ENCODE data around the gene KCNMA1.

The KCNMA1 gene

GRCh38 chr10:77084431-77085144, 553.0 kb downstream of the KCNMA1 start:
- in situ Hi-C loops (cut with MboI; ENCODE audit: low sequenced_read_pairs) = no loop called here

DNA sequence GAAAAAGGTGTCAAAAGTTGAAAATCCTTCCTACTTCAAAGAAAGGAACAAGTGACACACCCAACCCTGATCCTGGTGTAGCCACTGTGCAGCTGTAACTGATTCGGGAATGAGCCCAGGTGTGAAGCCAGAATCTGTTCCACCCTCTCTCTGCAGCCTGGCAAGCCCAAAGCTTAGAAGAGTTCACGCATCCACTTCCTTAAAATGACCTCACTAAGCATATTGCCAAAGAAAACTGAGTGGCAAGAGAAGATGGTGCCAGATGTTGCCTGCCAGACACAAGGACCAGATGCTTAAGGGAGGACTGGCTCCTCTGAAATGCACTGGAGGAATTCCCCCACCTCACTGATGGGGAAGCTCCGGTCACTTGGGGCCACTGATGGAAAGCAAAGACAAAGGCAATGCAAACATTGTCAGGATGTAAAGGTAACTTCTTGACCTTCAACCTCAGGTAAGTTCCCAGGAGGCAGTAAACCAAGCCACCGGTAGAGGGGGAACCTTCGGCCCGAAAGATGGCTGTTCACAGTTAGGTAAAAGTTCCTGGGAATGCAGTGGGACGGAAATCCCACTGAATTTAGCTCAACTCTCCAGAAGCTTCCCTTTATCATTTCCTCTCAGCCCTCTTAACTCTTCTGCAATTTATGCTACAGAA, 554.9 kb downstream of the KCNMA1 start:
- in situ Hi-C loops (cut with MboI; ENCODE audit: low sequenced_read_pairs) = no loop called here

- in situ Hi-C loops (cut with MboI; ENCODE audit: low sequenced_read_pairs) = no loop called here
Observed at GRCh38 chr10:77081481-77081891, 556.1 kb downstream of the KCNMA1 start.

DNA sequence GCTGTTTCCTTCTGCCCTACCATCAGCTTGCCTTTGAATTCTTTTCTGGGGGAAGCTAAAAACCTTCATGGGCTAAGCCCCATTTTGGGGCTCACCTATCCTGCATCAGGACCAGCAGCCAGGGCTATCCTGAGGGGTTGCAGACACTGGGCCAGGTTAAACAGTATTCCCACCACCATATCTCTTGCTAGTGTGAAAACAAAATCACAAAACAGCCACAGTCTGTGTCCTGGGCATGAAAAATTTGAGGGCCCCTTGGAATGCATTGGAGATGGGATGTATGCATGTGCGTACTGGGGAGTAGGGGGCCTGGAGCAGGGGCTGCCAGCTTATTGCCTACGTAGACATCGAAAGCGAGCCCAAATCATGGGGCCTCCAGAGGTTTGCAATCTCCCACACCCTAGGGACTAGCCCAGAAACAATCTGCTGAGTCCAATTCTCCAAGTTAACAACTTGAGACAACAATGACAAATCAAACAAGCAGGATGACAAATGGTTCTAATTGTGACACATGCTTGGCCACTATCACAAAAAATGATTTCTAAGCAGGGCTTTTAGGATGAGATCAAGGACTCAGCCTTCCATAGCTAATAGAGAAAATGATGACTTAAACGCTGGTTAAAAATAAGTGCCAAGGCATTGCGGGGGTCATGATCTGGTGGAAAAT, 557.1 kb downstream of the KCNMA1 start:
- in situ Hi-C loops (cut with MboI; ENCODE audit: low sequenced_read_pairs) = no loop called here

DNA sequence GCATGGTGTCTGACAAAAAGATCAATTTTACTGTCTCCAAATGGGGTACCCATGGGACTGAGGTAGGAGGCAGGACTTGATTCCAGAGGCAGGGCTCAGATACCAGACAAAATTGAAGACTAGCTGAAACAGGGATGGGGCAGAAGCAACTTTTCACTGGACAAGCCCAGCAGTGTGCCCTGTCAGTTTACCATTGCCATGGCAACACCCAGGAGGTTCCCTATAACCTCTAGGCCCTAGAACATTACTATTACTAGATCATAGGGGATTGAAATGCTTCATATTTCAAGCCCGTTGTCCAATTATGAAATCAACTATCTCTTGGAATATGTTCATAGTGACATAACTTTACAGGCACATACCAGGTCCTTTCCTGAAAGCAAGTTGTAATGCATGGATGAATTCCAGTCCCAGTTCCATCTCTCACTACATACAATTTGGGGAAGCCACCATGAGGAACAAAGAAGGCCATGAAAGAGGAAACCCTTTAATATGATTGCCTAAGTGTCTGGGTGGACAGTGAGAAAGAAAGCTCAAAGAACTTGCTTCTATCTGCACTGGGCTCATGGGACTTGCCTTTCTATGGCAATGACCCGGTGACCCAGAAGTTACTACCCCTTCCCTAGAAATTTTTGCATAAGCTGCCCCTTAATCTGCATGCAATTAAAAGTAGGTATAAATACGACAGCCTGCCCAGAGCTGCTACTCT, 557.9 kb downstream of the KCNMA1 start:
- in situ Hi-C loops (cut with MboI; ENCODE audit: low sequenced_read_pairs) = no loop called here

DNA sequence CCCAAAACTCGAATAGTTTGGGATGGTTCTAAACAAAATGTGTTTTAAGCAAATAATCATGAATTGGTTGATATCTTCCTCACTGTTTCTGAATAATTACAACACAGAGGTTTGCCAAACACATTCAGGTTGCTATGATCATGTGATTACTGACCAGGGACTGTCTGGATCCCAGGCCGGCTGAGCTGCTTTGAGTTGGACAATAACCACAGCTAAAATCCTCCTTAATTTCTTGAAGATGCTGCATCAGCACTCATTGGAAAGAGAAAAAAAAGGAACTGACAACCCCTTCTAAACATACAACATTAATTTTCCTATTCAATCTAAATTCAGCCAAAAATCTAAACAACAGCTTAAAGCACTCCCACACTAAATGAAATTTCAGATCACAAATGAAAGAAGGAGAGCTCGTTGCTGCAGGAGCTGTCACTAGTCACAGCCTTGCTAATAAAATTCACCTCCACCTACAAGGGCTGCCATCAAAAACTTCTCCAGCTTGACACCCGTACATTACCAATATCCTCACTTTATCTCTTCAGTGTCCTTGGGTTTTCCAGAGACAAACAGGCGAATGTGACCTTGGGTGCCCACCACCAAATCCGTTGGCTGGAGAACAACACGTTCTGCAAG, 560.2 kb downstream of the KCNMA1 start:
- in situ Hi-C loops (cut with MboI; ENCODE audit: low sequenced_read_pairs) = no loop called here

DNA sequence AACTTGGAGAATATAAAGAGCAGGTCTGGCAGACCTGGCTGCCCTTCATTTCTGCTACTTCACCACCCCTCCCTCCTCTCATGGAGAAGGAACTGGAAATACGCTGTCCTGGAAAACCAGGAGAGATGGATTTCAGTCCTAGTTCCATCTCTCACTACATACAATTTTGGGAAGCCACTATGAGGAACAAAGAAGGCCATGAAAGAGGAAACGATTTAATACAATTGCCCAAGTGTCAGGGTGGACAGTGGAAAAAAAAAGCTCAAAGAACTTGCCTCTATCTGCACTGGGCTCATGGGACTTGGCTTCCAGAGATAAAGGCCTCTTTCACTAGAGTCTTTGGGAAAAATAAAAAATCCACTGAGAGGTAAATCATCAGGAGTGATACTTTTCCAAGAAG, 561.7 kb downstream of the KCNMA1 start:
- in situ Hi-C loops (cut with MboI; ENCODE audit: low sequenced_read_pairs) = no loop called here

DNA sequence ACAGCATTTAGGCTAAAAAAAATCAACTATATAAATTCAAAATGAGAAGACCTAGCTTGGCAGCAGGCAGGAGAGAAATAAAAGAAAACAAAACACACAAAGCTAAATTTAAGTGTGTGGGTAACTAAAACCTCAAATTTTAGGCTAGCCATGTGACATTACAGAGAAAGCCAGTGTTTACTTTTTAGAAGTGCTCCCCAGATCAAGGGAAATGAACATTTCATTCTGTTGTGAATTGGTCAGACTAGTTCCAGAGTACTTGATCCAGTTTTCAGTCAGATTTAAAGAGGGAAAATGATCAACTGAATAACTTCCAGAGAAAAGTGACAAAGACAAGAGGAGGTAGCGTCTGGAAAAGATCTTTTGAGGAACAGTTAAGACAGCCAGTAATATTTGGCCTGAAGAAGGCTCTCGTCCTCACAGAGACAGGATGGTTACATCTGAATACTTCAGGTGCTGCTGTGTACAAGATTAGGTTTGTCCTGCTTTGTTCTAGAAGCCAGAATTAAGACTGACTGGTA, 563.4 kb downstream of the KCNMA1 start:
- in situ Hi-C loops (cut with MboI; ENCODE audit: low sequenced_read_pairs) = no loop called here

DNA sequence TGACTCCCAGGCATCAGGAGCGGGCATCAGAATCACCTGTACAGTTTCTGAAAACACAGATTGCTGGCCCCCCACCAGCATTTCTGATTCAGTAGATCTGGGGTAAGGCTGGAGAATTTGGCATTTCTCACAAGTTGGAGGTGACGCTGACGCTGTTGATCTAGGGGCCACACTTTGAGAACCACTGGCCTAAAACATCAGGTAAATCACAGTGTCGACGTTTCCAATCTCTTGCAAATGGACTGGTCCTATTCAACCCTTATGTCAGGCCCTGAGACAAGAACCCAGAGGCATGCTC, 564.0 kb downstream of the KCNMA1 start:
- in situ Hi-C loops (cut with MboI; ENCODE audit: low sequenced_read_pairs) = no loop called here

DNA sequence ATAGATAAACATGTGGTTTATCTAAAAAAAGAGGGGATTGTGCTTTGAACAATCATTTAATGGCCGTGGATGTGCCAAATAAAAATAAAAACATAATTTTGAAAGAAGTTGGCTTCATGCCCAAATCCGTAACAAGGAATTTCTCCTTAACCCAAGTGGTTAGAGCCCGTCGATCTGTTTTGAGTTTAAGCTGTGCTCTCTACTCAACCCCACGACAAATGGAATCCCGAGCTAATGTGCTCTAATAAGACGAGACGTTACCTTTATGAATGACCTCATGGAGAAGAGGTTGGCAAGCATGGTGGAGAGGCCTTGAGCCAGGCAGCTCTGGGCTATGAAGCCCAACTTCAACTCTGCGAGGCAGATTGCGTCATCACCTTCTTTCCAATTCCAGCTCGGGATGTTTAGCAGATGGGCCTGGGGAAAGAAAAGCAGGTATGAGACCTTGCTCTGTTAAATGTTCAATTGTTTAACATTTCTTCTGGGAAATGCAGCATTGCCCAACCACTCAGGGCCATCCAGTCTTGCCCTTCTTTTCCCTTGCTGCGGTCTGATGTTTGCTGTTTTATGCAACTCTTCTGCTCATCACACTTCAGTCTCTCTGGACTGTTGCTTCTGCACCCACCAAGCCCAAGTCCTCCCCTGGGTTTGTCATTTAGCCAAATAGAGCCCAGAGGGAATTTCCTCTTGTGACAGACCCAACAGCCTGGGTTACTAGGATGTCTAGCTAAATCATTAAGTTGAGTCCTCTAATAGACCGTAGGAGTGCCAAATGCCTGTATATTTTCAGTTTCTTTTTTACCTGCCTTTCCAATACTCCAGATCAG, 564.6 kb downstream of the KCNMA1 start:
- in situ Hi-C loops (cut with MboI; ENCODE audit: low sequenced_read_pairs) = no loop called here

GRCh38 chr10:77072361-77072835, 565.2 kb downstream of the KCNMA1 start:
- in situ Hi-C loops (cut with MboI; ENCODE audit: low sequenced_read_pairs) = no loop called here

GRCh38 chr10:77071956-77072355, 565.7 kb downstream of the KCNMA1 start:
- in situ Hi-C loops (cut with MboI; ENCODE audit: low sequenced_read_pairs) = no loop called here

DNA sequence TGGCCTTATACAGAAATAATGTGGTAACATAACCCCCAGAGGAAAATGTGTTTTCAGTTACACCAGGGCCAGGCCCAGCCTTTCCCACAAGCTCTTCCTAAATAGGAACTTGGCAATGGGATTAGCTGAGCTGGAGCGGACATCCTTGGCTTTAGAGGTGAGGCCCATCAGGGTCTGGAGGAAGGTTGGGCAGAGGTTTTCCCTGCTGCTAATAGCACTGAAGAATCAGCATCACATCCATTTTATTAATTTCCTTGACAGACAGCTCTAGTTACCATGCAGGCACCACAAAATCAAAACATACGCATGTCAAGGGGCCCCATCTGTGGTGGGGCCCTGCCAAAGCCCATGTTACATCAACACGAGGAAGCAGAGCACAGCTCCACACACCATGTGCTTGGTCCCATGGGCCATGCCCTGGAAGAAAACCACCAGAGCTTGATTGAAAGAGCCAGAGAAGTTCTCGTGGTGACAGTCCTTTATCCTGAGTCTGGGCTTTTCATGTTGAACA, 566.6 kb downstream of the KCNMA1 start:
- in situ Hi-C loops (cut with MboI; ENCODE audit: low sequenced_read_pairs) = no loop called here

GRCh38 chr10:77070346-77070745, 567.3 kb downstream of the KCNMA1 start:
- in situ Hi-C loops (cut with MboI; ENCODE audit: low sequenced_read_pairs) = no loop called here

GRCh38 chr10:77068969-77069368, 568.6 kb downstream of the KCNMA1 start:
- in situ Hi-C loops (cut with MboI; ENCODE audit: low sequenced_read_pairs) = no loop called here

- in situ Hi-C loops (cut with MboI; ENCODE audit: low sequenced_read_pairs) = no loop called here
Observed at GRCh38 chr10:77068272-77068671, 569.3 kb downstream of the KCNMA1 start.

DNA sequence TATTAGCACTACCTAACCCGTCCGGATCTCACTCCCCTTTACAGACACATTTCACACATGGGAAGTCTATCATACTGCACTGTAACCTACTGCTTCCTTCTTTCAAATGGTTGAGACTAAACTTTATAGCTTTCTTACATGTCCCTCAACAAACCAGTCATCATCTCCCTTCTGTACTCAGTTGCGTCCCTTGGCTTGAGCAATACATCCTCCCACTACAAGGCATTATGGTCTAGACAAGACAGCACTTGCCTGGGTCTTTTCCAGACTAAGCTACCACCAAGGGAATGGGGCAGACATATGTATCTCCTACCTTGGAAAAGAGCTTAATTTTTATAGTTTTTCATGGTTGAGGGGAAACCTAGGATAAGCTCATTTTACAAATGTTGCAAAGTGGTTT, 575.2 kb downstream of the KCNMA1 start:
- in situ Hi-C loops (cut with MboI; ENCODE audit: low sequenced_read_pairs) = no loop called here

DNA sequence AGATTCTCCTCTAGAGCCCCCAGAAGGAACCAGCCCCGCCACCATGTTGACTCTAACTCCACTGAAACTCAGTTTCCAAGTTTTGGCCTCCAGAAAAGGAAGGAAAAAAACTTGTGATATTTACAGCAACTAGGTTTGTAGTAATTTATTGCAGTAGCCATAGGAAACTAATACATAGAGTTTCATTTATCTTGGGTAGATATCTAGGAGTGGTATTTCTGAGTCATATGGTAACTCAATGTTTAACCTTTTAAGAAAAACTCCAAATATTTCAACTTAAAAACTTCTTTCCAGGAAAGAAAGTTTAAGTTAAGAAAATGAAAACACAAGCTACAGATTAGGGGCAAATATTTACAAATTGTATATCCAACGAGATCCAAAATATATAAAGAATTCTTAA, 576.7 kb downstream of the KCNMA1 start:
- in situ Hi-C loops (cut with MboI; ENCODE audit: low sequenced_read_pairs) = no loop called here

DNA sequence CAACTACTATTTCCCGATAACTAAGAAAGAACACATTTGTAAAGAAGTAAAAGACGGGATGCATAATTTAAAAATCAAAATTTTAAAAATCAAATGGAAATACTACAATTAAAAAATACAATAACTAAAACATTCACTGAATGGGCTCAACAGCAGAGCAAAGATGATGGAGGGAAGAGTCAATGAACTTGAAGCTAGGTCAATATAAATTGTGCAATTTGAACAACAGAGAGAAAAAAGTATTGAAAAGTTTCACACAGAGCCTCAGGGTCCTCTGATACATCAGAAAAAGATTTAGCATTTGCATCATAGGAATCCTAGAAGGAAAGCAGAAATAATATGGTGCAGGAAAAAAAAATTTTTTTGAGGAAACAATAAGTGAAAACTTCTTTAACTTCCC, 581.0 kb downstream of the KCNMA1 start:
- in situ Hi-C loops (cut with MboI; ENCODE audit: low sequenced_read_pairs) = no loop called here

DNA sequence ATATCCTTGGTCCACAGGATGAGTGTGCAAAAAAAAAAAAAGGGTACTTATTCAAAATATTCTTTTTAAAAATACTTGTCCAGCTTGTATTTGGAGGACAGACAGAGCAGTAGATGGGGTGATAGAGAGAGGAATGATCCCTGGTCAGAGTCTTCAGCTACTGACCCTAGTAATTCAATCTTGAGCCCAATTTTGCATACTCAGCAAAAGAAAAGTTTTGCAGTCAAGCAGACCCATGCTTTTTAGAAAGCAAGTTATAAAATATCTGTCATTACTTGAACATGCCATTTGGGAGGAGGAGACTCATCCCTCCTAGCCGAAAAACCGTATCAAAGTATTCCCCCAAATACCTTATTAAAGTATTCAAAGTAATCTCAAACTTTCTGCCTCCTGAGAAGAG, 585.0 kb downstream of the KCNMA1 start:
- in situ Hi-C loops (cut with MboI; ENCODE audit: low sequenced_read_pairs) = no loop called here
